Measurements from ENCODE around the gene ADAMTS18. TPM values are rescaled to one million over a fixed set of nuclear protein-coding genes. Genes with fewer than 3 reads are reported as not detected.
"Not testable (repeated sequence)": the region's sequence is repeated elsewhere in the genome, so short reads cannot be mapped to it uniquely, and the experiment has no call there.

ADAMTS18 gene
- total RNA-seq, 1 experiment from 2014 or later = not detected

DNA sequence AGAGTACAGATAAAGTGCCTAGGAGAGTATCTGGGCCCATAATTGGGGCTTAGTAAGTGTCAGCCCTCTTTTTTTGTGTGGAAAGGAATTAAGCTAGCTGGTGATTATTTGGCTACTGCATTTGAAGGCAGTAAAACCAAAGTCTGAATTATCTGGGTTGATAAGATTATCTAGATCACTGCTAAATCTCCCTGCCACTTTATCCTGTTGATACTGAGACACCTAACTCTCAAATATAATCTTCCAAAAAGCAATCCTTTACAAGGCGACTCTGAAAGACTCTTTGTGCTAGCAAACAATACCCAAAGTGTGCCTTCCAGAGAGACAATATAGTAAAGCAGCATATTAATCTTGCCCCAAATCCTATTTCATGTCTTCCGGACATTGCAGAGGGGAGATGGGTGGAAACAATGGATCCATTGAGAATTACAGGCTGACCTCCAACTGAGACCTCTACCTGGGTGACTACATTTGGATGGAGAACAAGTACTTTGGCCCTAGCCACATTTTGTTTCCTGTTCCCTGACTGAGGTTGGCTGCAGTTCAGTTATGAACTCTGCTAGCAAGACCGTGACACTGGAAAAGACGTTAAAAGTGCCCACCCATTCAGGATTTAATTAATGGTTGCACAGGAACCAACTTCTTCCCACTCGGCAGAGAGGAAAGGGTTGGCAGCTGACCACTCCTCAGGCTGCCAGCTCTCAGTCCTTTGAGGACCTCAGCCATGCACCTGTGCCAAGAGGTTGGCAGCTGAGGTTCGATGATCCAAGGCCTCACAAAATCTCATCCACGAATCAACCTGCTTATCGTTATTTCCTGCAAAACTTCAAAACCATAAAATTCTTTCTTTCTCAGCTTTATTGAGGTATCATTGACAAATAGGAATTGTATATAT, 163.1 kb downstream of the ADAMTS18 start:
- DNase-seq = no peak
- Histone ChIP-seq H4K20me1 (ENCODE audit: insufficient read depth) (no peaks in the 10 kb centered on the region), H3F3A (ENCODE audit: insufficient read depth, low read depth) (no peaks in the 10 kb centered on the region), H3K4me1 (replicated peaks; ENCODE audit: insufficient read depth) (peaks cover 26% of the 10 kb centered on the region), H3K4me2 (no peak overlapping the region), H3K36me3 (ENCODE audit: low read depth) (no peaks in the 10 kb centered on the region), H3K27me3 (ENCODE audit: insufficient read depth, low read depth) (no peaks in the 10 kb centered on the region), H3K9me2 (ENCODE audit: insufficient read depth) (no peaks in the 10 kb centered on the region), H3K27ac (no peak overlapping the region), H2AFZ (no peak overlapping the region), H3K4me3 (no peak overlapping the region), H3K9me3 (ENCODE audit: insufficient read depth, low read depth) (no peaks in the 10 kb centered on the region), H3K79me2 (ENCODE audit: low read depth) (no peaks in the 10 kb centered on the region)
- CTCF ChIA-PET = no interaction called here
- BruUV-seq (replicated peaks) = no TSS peak
- intact Hi-C loops (cut with micrococcal nuclease; ENCODE audit: unreplicated experiment) = no loop called here
- POLR2A ChIA-PET (ENCODE audit: unreplicated experiment) = no interaction called here
- no peak for TF ChIP-seq EZH2 (IDR thresholded peaks at IDR 0.05; ENCODE audit: low read depth)
- no peak for TF ChIP-seq CTCF (conservative IDR thresholded peaks at IDR 0.05)

- POLR2A ChIA-PET (ENCODE audit: unreplicated experiment); H3K27ac ChIP-seq; H3K79me2 ChIP-seq (ENCODE audit: low read depth); intact Hi-C loops (cut with micrococcal nuclease; ENCODE audit: unreplicated experiment); H3F3A ChIP-seq (ENCODE audit: insufficient read depth, low read depth); H3K27me3 ChIP-seq (ENCODE audit: insufficient read depth, low read depth); H3K36me3 ChIP-seq (ENCODE audit: low read depth); H3K9me2 ChIP-seq (ENCODE audit: insufficient read depth); H3K4me1 ChIP-seq (replicated peaks; ENCODE audit: insufficient read depth); H2AFZ ChIP-seq; BruUV-seq (replicated peaks); H4K20me1 ChIP-seq (ENCODE audit: insufficient read depth); DNase-seq; H3K4me2 ChIP-seq; H3K4me3 ChIP-seq; H3K9me3 ChIP-seq (ENCODE audit: insufficient read depth, low read depth): not testable (repeated sequence)
- CTCF ChIA-PET = interaction anchor here (0.6 kb wide), 1 partner anchor 46 kb away, joined by 5 read pairs; no protein-coding TSS in a partner anchor
Observed at GRCh38 chr16:77266185-77266584, 168.6 kb downstream of the ADAMTS18 start.

- Histone ChIP-seq H2AFZ (no peak overlapping the region), H3K79me2 (ENCODE audit: low read depth) (no peaks in the 10 kb centered on the region), H3K4me2 (no peak overlapping the region), H3K27ac (no peak overlapping the region), H3K4me3 (no peak overlapping the region), H4K20me1 (ENCODE audit: insufficient read depth) (no peaks in the 10 kb centered on the region), H3F3A (ENCODE audit: insufficient read depth, low read depth) (no peaks in the 10 kb centered on the region; the same call in 1 of the 2 replicates), H3K4me1 (replicated peaks; ENCODE audit: insufficient read depth) (no peaks in the 10 kb centered on the region), H3K27me3 (ENCODE audit: insufficient read depth, low read depth) (no peaks in the 10 kb centered on the region), H3K9me3 (ENCODE audit: insufficient read depth, low read depth) (no peaks in the 10 kb centered on the region), H3K36me3 (ENCODE audit: low read depth) (no peaks in the 10 kb centered on the region), H3K9me2 (ENCODE audit: insufficient read depth) (no peaks in the 10 kb centered on the region)
- ChIA-PET CTCF (no interaction called here), POLR2A (ENCODE audit: unreplicated experiment) (no interaction called here)
- intact Hi-C loops (cut with micrococcal nuclease; ENCODE audit: unreplicated experiment) = no loop called here
- DNase-seq = no peak
- TF ChIP-seq EZH2 (IDR thresholded peaks at IDR 0.05; ENCODE audit: low read depth) (no peak), CTCF (conservative IDR thresholded peaks at IDR 0.05) (no peak)
- no TSS peak for BruUV-seq (replicated peaks)
Observed at GRCh38 chr16:77262971-77263370, 171.9 kb downstream of the ADAMTS18 start.
